HG03460 (cell line): Measurements from ENCODE around the gene SRC.
A peak's percentile ranks its signal among the peaks of the same experiment; 100 is the strongest.
"Not testable (repeated sequence)": the region's sequence is repeated elsewhere in the genome, so short reads cannot be mapped to it uniquely, and the experiment has no call there.

Experiments
- ATAC-seq: cut with Tn5 transposase; IDR thresholded peaks from one replicate; pipeline ENCODE4 v1.9.1; 2021; ENCODE audit not compliant: unreplicated experiment

Gene SRC

GRCh38 chr20:37362231-37362792, 16.4 kb downstream of the SRC start:
- no peak for ATAC-seq

GRCh38 chr20:37362821-37363220, 16.9 kb downstream of the SRC start:
- no peak for ATAC-seq

GRCh38 chr20:37363221-37364012, 17.5 kb downstream of the SRC start:
- no peak for ATAC-seq

GRCh38 chr20:37364013-37364926, 18.3 kb downstream of the SRC start:
- no peak for ATAC-seq

GRCh38 chr20:37364927-37365272, 19.0 kb downstream of the SRC start:
- ATAC-seq: no peak

GRCh38 chr20:37365760-37366638, 20.1 kb downstream of the SRC start:
- ATAC-seq: peak; percentile 64

- no peak for ATAC-seq
Observed at GRCh38 chr20:37366743-37367142, 20.8 kb downstream of the SRC start.

GRCh38 chr20:37369846-37370245, 23.9 kb downstream of the SRC start:
- no peak for ATAC-seq

- not testable (repeated sequence) for ATAC-seq
Observed at GRCh38 chr20:37371845-37372244, 25.9 kb downstream of the SRC start.

- no peak for ATAC-seq
Observed at GRCh38 chr20:37372441-37372840, 26.5 kb downstream of the SRC start.

GRCh38 chr20:37373020-37373598, 27.2 kb downstream of the SRC start:
- no peak for ATAC-seq

GRCh38 chr20:37375227-37375626, 29.3 kb downstream of the SRC start:
- ATAC-seq: peak; percentile 45

- ATAC-seq: no peak
Observed at GRCh38 chr20:37376324-37376723, 30.4 kb downstream of the SRC start.

- no peak for ATAC-seq
Observed at GRCh38 chr20:37376791-37377190, 30.9 kb downstream of the SRC start.

- ATAC-seq: no peak
Observed at GRCh38 chr20:37377346-37378081, 31.6 kb downstream of the SRC start.

GRCh38 chr20:37378420-37378784, 32.5 kb downstream of the SRC start:
- no peak for ATAC-seq

GRCh38 chr20:37378785-37379598, 33.1 kb downstream of the SRC start:
- no peak for ATAC-seq

- no peak for ATAC-seq
Observed at GRCh38 chr20:37379967-37380828, 34.3 kb downstream of the SRC start.
